ENCODE results near the gene PI16.

DNA sequence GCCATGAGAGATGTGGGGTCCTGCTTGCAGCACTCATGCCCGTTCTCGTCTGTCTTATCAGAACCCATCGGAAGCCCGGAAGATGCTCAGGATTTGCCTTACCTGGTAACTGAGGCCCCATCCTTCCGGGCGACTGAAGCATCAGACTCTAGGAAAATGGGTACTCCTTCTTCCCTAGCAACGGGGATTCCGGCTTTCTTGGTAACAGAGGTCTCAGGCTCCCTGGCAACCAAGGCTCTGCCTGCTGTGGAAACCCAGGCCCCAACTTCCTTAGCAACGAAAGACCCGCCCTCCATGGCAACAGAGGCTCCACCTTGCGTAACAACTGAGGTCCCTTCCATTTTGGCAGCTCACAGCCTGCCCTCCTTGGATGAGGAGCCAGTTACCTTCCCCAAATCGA lies 8.3 kb downstream of the PI16 start:
- TF ChIP-seq POLR2AphosphoS5 (IDR thresholded peaks at IDR 0.05; ENCODE audit: low read depth): no peak
- TF ChIP-seq, protein P1, sequence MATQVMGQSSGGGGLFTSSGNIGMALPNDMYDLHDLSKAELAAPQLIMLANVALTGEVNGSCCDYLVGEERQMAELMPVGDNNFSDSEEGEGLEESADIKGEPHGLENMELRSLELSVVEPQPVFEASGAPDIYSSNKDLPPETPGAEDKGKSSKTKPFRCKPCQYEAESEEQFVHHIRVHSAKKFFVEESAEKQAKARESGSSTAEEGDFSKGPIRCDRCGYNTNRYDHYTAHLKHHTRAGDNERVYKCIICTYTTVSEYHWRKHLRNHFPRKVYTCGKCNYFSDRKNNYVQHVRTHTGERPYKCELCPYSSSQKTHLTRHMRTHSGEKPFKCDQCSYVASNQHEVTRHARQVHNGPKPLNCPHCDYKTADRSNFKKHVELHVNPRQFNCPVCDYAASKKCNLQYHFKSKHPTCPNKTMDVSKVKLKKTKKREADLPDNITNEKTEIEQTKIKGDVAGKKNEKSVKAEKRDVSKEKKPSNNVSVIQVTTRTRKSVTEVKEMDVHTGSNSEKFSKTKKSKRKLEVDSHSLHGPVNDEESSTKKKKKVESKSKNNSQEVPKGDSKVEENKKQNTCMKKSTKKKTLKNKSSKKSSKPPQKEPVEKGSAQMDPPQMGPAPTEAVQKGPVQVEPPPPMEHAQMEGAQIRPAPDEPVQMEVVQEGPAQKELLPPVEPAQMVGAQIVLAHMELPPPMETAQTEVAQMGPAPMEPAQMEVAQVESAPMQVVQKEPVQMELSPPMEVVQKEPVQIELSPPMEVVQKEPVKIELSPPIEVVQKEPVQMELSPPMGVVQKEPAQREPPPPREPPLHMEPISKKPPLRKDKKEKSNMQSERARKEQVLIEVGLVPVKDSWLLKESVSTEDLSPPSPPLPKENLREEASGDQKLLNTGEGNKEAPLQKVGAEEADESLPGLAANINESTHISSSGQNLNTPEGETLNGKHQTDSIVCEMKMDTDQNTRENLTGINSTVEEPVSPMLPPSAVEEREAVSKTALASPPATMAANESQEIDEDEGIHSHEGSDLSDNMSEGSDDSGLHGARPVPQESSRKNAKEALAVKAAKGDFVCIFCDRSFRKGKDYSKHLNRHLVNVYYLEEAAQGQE (IDR thresholded peaks at IDR 0.05; ENCODE audit: insufficient replicate concordance, low read depth): no peak
